ENCODE results near the gene CAD. TPM values are rescaled to one million over a fixed set of nuclear protein-coding genes. Genes with fewer than 3 reads are reported as not detected.

CAD gene
- 26.1 and 35.8 TPM in 2 replicates for total RNA-seq (ENCODE audit: low replicate concordance)

GRCh38 chr2:27217173-27218121 is at the start of gene CAD:
Gene CAD (plus strand): TSS chr2:27217369. CDS start chr2:27217552, 183 bp downstream.

GRCh38 chr2:27211943-27212625 is 5.1 kb upstream of the CAD start, which contains the start of the genes ATRAID and SLC5A6:
Gene ATRAID (plus strand): TSS chr2:27212041. CDS start chr2:27212369, 328 bp downstream.
Gene SLC5A6 (minus strand): TSS chr2:27212268. CDS start chr2:27207650, 4,618 bp downstream.

GRCh38 chr2:27262379-27263286 is 45.5 kb downstream of the CAD start, which contains the start of gene SLC30A3:
Gene SLC30A3 (minus strand): TSS chr2:27263047. CDS start chr2:27262906, 141 bp downstream.

GRCh38 chr2:27275211-27276150 is 58.3 kb downstream of the CAD start, which contains the start of gene DNAJC5G:
Gene DNAJC5G (plus strand): TSS chr2:27275433. CDS start chr2:27276729, 1,296 bp downstream.

GRCh38 chr2:27281855-27282559 is 64.8 kb downstream of the CAD start, which contains the start of gene TRIM54:
Gene TRIM54 (plus strand): TSS chr2:27282429. CDS start chr2:27282732, 303 bp downstream.

Other genes starting within 250 kb of the CAD start
- gene MAPRE3, start 246.7 kb upstream of the CAD start, total RNA-seq (ENCODE audit: low replicate concordance): 3.2 and 7.8 TPM in 2 replicates
- 25.3 and 33.9 TPM in 2 replicates for gene TMEM214, start 184.4 kb upstream of the CAD start, total RNA-seq (ENCODE audit: low replicate concordance)
- gene AGBL5, start 165.7 kb upstream of the CAD start, total RNA-seq (ENCODE audit: low replicate concordance): 14.3 and 25.0 TPM in 2 replicates
- gene OST4, start 145.7 kb upstream of the CAD start, total RNA-seq (ENCODE audit: low replicate concordance): 710 and 956 TPM in 2 replicates
- gene EMILIN1, start 138.8 kb upstream of the CAD start, total RNA-seq (ENCODE audit: low replicate concordance): 213 and 319 TPM in 2 replicates
- 0.53 and 1.9 TPM in 2 replicates for gene KHK, start 130.6 kb upstream of the CAD start, total RNA-seq (ENCODE audit: low replicate concordance)
- gene CGREF1, start 98.2 kb upstream of the CAD start, total RNA-seq (ENCODE audit: low replicate concordance): 4.9 and 15.8 TPM in 2 replicates
- 0.08 TPM in 1 of 2 replicates, not detected in the other for gene ABHD1, start 93.6 kb upstream of the CAD start, total RNA-seq (ENCODE audit: low replicate concordance)
- 55.5 and 206 TPM in 2 replicates for gene PREB, start 82.7 kb upstream of the CAD start, total RNA-seq (ENCODE audit: low replicate concordance)
- not detected in 2 replicates for gene PRR30, start 78.0 kb upstream of the CAD start, total RNA-seq (ENCODE audit: low replicate concordance)
- gene TCF23, start 68.4 kb upstream of the CAD start, total RNA-seq (ENCODE audit: low replicate concordance): 0.82 TPM in 1 of 2 replicates, not detected in the other
- 183 and 253 TPM in 2 replicates for gene ATRAID, start 5.3 kb upstream of the CAD start, total RNA-seq (ENCODE audit: low replicate concordance)
- gene SLC5A6, start 5.1 kb upstream of the CAD start, total RNA-seq (ENCODE audit: low replicate concordance): 8.3 and 17.7 TPM in 2 replicates
- gene SLC30A3, start 45.7 kb downstream of the CAD start, total RNA-seq (ENCODE audit: low replicate concordance): 0.38 TPM in 1 of 2 replicates, not detected in the other
- not detected in 2 replicates for gene DNAJC5G, start 58.1 kb downstream of the CAD start, total RNA-seq (ENCODE audit: low replicate concordance)
- not detected in 2 replicates for gene TRIM54, start 65.1 kb downstream of the CAD start, total RNA-seq (ENCODE audit: low replicate concordance)
- gene UCN, start 91.1 kb downstream of the CAD start, total RNA-seq (ENCODE audit: low replicate concordance): 0.30 TPM in 1 of 2 replicates, not detected in the other
- gene MPV17, start 105.7 kb downstream of the CAD start, total RNA-seq (ENCODE audit: low replicate concordance): 48.7 and 76.6 TPM in 2 replicates
- gene GTF3C2, start 139.4 kb downstream of the CAD start, total RNA-seq (ENCODE audit: low replicate concordance): 13.1 and 19.6 TPM in 2 replicates
- 29.5 and 51.1 TPM in 2 replicates for gene EIF2B4, start 153.0 kb downstream of the CAD start, total RNA-seq (ENCODE audit: low replicate concordance)
- 100 and 134 TPM in 2 replicates for gene SNX17, start 153.2 kb downstream of the CAD start, total RNA-seq (ENCODE audit: low replicate concordance)
- gene ZNF513, start 163.4 kb downstream of the CAD start, total RNA-seq (ENCODE audit: low replicate concordance): 5.4 and 7.9 TPM in 2 replicates
- gene PPM1G, start 192.2 kb downstream of the CAD start, total RNA-seq (ENCODE audit: low replicate concordance): 93.1 and 102 TPM in 2 replicates
- gene NRBP1, start 211.3 kb downstream of the CAD start, total RNA-seq (ENCODE audit: low replicate concordance): 106 TPM in 2 replicates
- not detected in 2 replicates for gene KRTCAP3, start 225.0 kb downstream of the CAD start, total RNA-seq (ENCODE audit: low replicate concordance)

Data from smooth muscle cell of the coronary artery (primary cell).